T-helper 22 cell (primary cell): ENCODE measurements around the gene ANGPTL2.

Experiments used
- DNase-seq: peaks from one replicate; pipeline ENCODE4 v3.0.0-alpha.2; 2020; ENCODE audit warnings: low read depth

Gene ANGPTL2

DNA sequence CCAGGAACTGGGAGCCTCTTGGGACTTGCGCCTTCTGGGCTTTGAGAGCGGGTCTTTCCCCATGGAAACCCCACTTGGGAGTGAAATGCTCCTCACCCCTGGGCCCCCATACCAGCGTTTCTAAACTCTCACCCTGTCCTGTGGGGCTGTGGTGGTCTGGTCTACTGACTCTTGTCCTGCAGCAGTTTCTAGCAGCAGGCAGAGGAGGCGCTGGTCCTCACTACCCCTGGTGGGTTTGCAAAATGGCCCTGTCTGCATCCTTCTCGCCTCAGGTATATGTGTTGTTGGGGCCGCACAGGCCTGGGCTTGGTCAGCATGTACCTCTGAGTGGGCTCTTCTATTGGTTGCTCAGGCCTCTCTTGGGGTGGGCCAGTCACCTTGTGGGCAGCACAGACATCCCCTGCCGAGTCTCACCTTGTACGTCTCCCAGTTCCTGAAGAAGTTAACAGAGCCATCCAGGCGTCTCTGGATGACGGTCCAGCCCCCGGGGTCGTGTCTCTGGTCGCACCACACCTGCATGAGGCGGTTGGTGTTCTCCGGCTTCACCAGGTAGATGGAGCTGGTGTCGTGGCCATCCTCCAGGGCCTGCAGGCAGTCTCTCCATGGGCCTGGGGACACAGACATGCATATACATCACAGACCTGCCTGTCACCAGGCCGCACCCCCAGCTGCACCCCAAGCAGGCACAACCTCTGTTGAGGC is 29.0 kb downstream of the ANGPTL2 start:
- DNase-seq, result no peak

DNA sequence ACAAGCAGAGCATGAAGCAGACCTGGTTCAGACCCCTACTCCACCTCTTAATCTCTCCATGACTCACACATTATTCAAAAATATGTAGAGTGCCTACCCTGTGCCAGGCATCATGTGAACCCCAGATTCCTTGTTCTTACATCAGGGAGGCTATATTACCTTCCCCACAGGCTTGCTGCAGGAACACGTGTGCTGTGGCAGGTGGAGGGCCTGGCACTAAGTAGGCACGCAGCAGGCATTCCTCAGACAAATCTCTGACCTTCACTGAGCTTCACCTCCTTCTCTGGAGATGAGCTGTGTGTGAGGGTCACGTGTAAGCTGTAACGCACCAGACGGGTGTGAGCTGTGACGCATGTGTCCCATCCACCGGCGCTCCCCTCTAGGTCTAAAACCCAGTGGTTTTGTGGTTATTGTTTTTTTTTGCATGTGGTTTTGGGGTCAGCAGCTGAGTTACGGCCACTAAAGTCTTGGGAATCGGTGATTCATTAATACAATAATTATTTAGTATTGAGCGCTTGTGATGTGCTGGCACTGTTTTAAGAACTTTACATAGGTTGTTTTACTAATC is 30.3 kb downstream of the ANGPTL2 start:
- no peak for DNase-seq

DNA sequence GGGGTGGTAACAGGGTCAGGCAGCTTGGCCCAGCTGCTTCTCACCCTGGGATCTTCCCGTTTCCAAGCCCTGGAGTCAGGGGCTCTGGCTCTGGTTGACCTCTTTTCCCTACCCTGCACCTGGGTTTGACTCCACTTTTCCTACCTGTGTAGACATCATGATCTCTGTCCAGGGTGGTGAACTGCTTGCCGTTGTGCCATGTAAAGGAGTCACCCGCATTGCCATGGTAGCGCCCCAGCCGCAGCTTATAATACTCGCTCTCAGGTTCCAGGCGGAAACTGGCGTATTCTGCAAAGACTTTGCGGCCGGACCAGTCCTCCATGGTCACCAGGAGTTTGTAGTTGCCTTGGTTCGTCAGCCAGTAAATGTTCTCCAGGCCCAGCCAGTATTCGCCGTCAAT is 30.9 kb downstream of the ANGPTL2 start:
- DNase-seq, result no peak

DNA sequence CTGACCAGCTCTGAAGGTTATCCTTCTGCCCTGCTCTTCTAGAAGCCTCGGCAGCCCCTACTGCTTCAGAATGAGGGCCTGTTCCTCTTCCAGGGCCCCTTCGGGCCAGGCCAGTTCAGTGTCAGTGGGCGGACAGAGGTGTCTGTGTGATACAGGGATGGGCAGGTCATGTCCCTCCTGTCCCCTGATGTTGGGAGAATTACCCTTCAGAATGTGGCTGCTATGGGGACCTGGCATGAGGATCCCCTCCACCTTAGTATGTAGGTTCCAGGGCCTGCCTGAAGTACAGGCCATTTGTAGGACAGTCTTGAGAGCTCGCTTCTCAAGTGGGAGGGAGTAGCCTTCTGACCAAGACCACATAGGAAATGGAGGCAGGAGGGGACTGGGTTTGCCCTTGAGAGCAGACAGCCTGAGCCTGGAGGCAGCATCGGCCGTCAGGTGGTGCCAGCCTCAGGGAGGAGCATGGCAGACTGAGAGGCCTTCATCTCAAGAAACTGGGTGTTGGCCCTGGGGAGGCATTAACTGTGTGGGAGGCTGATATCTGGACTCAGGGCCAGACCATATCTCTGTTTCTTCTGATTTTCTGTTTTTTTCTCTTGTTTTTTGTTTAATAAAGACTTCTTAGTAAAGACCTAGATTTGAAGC is 32.0 kb downstream of the ANGPTL2 start:
- DNase-seq, result no peak

DNA sequence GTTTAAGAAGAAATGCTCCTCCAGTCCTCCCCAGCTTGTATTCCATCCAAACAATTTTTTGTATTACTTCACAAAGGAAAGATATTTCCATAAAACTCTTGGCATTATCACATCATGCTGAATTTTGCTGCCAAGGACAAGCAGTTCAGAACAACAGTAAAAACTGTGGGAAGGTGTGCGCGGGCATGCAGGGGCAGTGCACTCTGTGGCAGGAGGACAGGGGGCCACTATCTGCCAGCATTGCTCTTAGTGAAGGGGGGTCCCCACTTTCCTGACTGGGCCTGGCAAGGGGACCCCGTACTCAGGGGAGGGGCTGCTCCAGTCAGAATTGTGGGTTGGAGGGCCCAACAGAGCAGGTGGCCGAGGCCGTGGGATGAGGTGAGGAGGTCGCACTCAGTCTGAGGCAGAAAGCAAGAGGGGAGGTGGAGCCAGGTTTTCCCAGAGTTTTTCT is 32.8 kb downstream of the ANGPTL2 start:
- no peak for DNase-seq

DNA sequence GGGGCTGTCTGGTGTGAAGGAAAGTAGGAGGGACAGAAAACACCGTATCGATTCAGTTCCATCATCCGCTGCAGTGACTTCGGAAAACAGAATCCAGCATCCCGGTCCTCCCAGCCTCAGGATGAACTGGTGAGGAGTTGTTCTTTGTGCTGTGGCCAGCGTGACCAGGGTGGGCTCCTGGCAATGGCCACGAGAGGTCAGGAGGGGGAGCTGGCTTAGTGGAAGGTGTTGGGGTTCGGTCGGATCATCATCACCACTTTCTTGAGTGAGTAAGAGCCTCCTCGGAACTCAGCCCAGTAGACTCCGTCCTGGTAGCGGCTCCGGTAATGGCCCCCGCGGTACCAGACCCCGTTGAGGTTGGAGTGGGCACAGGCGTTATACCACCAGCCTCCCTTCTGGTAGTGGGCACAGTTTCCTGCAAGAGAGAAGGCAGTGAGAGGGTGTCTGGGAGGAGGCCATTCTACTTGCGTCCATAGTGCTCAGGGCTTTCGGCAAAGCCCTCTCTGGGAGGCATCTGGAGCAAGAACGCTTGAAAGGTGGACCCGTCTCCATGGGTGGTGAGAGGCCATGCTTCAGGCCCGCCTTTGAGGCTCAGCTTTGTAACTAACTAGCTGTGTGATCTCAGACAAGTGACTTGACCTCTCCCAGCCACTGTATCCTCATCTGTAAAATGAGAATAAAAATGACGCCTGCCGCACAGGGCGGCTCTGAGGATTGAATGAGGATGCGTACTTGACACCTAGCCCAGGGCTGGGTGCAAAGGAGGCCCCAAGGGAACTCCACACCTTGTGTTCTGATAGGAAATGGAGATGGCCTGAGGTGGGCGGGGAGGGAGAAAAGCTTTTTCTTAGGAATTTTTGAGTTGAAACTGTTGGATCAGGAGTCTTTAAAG is 33.5 kb downstream of the ANGPTL2 start:
- no peak for DNase-seq

DNA sequence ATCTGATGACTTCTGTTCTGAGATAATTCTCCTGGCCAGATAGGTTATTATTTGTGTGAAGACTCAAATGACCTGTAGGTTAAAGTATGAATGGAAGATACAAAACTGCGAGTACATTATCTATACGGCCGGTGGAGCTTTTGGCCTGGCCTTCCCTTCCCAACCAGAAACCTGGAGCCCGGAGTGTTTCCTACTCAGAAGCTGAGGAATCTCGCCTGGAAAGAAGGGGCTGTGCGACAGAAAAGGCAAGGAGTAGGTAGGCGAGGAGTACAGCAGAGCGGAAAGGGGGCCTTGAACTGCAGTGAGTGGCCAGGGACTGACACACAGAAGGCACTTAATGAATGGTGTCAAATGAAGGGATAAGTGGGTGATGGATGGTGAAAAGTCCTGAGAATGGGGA is 34.6 kb downstream of the ANGPTL2 start:
- DNase-seq, result no peak

DNA sequence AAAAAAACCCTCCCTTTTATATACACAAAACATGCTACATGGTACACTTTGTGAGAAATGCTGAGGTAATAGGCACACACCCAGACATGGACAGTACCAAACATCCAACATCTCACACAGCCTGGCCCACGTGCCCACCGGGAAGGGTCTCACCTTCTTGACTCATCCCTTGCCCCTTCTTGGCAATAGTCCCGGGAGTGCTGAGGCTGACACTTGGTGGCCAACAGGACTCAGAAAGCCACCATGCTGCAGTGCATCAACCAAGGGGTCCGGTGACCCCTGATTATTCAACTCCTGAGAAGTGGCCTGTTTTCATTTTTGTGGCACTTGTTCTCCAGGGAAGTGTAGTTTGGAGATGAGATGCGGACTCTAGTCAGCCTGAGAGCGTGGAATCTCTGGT is 35.0 kb downstream of the ANGPTL2 start:
- no peak for DNase-seq

DNA sequence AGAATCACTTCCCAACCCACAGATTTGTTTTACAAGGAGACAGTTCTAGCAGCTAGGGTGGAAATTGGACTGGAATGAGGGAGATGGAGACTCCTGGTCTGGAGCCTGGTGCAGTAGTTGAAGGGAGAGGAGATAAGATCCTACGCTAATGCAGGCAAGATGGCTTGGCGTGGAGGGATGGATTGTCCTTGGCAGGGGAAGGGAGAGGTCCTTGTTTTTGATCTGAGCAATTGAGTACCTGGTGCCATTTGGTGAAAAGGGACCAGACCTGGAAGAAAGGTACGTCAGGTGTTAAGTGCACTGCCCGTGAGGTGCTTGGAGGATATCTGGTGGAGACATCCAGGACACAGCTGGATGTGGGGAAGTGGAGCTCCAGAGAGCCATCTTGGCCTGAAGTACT is 35.7 kb downstream of the ANGPTL2 start:
- no peak for DNase-seq

DNA sequence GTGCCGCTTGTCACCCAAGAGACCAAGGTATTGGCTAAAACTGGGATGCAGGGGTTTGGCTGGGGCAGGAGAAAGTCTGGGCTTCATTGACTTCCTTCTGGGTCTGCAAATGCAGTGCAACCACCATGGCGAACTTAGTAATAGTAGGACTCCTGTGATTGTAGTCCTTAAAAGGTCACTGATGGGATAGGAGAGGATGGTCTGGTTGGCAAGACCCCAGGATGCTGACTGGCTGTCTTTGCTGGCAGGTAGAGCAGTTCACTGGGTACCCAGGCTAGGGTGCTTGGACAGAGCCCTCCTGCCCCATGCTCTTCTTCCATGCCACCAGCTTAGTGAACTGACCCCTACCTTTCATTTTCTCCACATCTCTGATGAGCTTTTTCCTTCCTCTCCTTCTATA is 37.2 kb downstream of the ANGPTL2 start:
- no peak for DNase-seq

DNA sequence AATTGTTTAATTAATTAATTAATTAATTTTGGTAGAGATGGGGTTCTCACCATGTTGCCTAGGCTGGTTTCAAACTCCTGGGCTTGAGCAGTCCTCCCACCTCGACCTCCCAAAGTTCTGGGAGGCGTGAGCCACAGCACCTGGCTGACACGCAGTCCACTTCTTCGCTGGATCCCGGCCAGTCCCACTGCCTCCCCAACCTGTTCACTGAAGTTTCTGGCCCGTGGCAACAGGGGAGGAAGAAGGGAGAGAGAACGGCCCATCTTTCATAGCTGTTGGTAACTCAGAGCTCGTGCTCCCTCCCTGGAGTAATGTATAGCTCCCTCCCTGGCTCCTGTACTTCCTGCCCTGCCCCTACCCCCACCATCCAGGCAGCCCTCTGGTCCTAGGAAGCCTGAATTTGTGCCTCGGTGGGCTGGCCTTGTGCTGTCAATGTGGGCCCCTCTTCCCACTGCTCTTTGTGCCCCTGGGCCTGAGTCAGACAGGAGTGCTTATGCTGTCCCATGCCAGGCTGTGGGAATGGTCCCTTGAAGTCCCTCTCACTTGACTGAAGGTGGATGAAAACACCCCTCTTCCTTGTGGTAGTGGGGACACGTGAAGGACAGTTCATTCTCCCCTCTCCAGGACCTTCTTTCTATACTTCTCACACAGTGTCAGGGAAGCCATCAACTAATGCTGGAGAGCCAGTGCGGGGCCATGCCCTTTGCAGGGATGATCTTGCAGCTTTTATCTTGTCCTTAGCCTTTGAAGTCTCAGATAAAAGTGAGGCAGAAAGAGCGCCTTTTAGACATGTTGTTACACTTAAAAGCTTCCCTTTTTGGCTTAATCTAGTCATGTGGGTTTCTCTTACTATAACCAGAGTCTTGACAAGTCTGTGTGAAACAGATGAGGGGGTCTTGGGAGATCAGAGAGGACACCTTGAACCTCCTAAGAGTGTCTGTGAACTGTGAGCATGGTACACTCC is 38.1 kb downstream of the ANGPTL2 start:
- no peak for DNase-seq

DNA sequence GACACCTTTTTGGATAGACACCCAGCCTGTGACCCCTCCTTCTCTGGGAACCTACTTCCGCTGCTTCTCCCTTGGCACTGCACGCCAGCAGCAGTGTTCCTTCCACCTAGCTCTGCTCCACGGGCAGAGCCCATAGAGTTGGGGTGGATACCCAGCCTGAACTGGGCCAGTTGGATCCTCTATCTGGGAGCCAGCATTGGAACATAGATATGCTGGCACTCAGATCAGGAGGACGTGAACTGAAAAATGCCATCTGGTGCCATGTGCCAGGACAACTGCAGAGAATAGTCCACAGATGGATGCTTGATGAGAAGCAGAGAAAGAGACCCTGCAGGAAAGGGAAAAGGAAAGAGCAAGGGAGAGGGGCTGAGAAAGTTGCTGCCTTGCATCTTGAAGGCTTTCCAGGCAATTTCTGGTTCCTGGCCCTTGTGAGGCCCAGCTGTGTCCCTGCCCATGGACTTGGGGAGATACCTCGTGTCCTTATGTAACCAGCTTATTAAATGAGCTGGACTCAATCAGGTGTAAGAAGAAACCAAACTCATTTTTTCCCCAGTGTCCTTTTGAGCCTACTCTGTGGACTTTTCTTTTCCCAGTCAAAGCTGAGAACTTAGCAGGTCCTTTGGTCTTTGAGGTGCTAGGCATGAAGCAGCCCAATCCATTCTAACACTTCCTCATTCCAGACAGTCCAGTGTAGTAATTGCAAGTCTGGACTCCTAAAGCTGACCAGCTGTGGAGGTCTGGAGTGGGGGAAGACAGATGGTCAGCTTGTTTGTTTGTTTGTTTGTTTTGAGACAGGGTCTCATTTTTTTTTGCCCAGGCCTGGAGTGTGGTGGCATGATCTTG is 39.1 kb downstream of the ANGPTL2 start:
- DNase-seq, result no peak

DNA sequence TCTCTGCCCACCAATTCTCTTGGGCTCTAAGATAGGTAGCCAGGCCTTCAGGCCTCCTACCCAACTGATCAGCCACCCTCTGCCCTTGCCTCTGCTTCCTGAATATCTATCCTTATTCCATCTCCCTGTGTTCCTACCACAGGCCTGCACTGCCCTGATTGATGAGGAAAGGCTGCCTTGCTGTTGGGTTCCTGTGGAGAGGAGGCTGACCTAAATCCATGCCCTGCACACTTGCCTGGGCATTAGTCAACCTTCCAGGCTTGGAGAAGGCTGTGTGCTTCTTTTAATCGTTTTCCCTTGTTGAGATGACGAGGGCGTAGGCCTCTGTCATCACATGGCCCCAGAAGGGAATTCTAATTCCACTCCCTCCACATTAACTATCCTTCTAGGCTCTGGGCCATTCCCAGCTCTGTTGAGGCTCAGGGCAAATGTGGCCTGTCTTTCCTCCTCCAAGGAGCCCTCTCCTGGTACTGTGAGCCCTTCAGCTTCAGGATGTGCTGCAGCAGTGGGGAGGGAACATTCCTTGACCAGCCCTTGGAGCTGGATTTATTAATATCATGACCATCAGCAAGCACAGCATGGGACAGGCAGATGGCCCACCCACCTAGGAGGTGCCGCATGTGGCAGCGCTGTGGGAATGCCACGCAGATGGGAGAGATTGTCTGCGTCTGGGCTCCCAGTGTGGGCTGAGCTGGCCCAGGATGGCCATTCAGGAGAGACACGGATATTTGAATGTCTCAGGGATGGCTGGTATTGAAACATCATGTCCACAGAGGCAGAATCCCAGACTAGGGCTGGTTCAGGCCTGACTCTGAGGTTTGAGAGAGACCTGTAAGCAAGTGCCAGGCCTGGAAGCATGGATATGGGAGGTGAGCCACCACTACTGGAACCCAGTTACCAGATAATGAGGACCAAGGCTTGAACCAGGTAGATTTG is 40.9 kb downstream of the ANGPTL2 start:
- DNase-seq, result no peak

DNA sequence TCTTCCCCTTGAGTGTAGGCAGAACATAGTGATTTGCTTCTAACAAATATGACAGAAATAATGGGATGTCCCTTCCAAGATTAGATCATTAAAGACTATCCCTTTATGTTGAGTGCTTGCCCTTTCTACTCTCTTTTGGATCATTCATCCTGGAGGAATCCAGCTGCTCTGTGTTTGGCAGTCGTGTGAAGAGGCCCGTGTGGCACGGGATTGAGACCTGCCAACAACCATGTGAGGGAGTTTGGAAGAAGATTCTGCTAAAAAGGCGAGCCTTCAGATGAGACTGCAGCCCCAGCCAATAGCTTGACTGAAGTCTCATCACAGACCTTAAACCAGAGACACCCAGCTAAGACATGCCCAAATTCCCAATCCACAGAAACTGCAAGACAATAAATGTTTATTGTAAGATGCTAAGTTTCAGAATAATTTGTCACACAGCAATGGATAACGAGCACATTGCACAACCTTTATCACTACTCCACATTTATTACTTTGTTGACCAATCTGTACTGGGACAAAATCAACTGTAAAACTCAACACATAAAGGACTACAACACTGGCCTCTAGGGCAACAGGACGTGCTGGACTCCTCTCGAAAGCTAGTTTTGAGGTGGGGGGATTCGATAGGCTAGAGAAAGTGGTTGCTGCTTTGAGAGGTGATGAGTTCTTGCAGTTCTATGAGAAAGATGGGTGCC is 42.8 kb downstream of the ANGPTL2 start:
- DNase-seq, result no peak

DNA sequence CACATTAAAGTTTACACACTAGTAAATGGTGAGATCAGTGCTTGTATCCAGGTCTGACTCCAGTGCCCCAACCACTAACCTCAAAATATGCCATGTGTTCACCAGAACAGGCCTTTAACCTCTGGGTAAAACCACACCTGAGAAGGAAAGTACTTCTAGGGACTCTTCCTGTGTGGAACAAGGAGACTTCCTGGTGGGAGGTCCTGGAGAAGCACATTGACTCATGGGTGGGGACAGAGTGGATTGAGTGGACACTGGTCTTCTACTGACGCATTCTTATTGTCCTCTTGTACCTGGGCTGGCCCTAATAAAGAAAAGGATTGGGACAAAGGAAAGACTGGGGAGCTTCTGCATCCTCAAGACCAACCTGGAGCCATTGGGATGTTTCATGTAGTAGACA is 43.4 kb downstream of the ANGPTL2 start:
- DNase-seq, result no peak

DNA sequence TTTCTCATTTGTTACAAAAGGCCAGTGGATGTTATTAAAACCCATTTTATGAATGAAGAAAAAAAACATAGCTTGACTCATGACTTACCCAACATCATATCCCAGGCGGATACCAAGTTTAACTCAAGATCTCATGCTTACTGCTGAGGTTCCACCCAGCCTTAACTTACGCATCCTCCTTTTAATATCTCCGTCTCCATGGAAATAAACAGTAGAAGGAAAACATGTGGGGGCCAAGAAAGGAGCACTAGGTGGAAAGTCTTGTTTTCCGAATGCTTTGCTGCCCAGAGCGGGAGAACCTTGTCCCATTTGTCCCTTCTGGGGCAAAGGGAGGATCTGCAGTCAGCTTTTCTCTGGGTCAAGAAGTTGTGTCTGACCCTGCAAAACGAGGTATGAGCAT is 44.1 kb downstream of the ANGPTL2 start:
- no peak for DNase-seq

DNA sequence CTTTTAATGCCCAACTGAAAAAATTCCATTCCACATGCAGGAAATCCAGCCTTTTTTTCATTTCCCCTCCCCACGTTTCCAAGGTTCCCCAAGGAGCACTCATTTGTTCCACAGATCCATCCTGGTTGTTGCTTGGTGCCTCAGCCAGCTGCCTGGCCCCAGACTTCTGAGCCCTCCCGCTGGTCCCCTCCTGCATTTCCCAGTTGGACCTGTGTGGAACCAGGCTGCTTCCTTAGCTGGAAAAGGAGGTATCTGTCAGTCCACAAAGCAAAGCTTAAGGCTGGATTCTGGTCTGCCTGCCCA is 44.8 kb downstream of the ANGPTL2 start:
- DNase-seq, result no peak

DNA sequence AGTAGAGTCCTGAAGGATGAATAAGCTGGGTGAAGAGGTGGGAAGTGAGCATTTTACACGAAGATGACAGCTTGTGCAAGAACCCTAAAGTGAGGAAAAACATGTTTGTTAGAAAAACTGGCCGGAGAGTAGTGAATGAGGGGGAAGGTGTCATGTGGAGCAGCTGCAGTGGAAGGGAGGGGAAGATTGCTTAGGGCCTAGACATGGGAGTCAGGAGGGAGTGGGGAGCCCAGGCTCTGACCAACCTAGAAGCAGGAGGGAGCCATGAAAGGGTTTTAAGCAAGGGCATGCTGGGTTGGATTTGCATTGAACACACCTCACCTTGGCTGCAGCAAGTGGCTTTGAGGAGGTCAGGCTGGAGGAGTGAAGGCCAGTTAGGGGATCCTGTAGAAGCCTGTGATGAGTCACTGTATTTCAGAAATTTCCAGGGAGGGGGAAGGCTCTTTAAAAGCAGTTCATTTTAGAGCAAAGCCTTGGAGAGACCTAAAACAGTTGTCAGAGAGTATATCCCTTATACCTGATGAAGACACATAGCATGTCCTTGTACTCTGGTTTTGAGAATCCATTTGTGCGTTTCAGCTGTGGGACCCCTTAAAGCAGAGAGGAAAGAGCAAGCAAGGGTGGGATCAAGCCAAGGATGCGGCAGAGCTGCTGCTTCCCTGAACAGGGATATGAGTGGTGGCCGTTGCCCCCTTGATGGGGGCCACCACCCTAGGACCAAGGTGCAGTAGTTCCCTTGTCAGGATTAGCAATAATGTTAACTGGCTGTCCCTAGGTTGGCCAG is 45.4 kb downstream of the ANGPTL2 start:
- DNase-seq, result no peak
